Uterus (tissue), 4 donors: ENCODE results near the gene NTF4. TPM values are rescaled to one million over a fixed set of nuclear protein-coding genes. Genes with fewer than 3 reads are reported as not detected.
"Not testable (repeated sequence)": the region's sequence is repeated elsewhere in the genome, so short reads cannot be mapped to it uniquely, and the experiment has no call there.

ENCODE experiments used
- DNase-seq, 2 donors: peaks; one replicate each; pipeline ENCODE4 v3.0.0-alpha.2; 2019 to 2020
- H3K27ac ChIP-seq, 2 donors: fragments of 200-600 bp; sonication (generic); 1 replicate in 1 of 2; 2 replicates in 1 of 2; pipeline ENCODE4 v1.5.1; 2016 to 2018
- H3K27me3 ChIP-seq, 2 donors: fragments of 200-600 bp; sonication (generic); one replicate each; pipeline ENCODE4 v1.5.1; 2018 to 2019; ENCODE audit warnings: control low read depth in 1 of 2
- H3K36me3 ChIP-seq, 2 donors: fragments of 200-600 bp; sonication (generic); one replicate each; pipeline ENCODE4 v1.5.1; 2019; ENCODE audit warnings: control low read depth in 1 of 2
- H3K4me1 ChIP-seq, 2 donors: fragments of 200-600 bp; sonication (generic); one replicate each; pipeline ENCODE4 v1.5.1; 2018 to 2019; ENCODE audit warnings: control low read depth in 1 of 2
- H3K4me3 ChIP-seq, 2 donors: fragments of 200-600 bp; sonication (generic); 1 replicate in 1 of 2; 2 replicates in 1 of 2; pipeline ENCODE4 v1.5.1; 2018 to 2019; ENCODE audit warnings: mild to moderate bottlenecking in 1 of 2
- H3K9me3 ChIP-seq, 2 donors: fragments of 200-600 bp; sonication (generic); one replicate each; pipeline ENCODE4 v1.5.1; 2019; ENCODE audit warnings: control low read depth in 1 of 2
- CTCF ChIP-seq, 4 experiments: fragments of 200-600 bp in 2 of 4; fragments of 450-650 bp in 2 of 4; sonication (generic) in 2 of 4; IDR thresholded peaks; one replicate each; pipeline ENCODE4 v1.5.1; 2016 to 2019; ENCODE audit warnings: antibody characterized with exemption in 4 of 4, mild to moderate bottlenecking in 2 of 4, moderate library complexity in 1 of 4
- POLR2A ChIP-seq, 2 donors: fragments of 450-650 bp; IDR thresholded peaks; one replicate each; pipeline ENCODE4 v1.6.1; 2016; ENCODE audit warnings: antibody characterized with exemption in 2 of 2, mild to moderate bottlenecking in 1 of 2, moderate library complexity in 1 of 2
- intact Hi-C: fragments of 100-400 bp; cut with DNase I; formaldehyde crosslinking; loops from one replicate; pipeline ENCODE4 v1.15.1; 2023; ENCODE audit warnings: low total_unique reads
- total RNA-seq, 4 donors: library from RNA; depleted of rRNA in 3 of 4; stranded (reverse); fragments of >200 nt in 3 of 4; gene quantifications; one replicate each; pipeline versions ENCODE4 v1.1.0 to v1.2.4, GENCODE V29; 2014 to 2023
- donor health status: DM: yes; HTN: yes; CAD: no.

NTF4 gene
- total RNA-seq, 4 donors from 2014 or later: 0.64 to 2.2 TPM; not detected in 2

- intact Hi-C loops: no loop called here
- DNase-seq: peak; percentile 28 to 56
- Histone ChIP-seq H3K4me3 (peak overlapping the region; percentile 31 to 32), H3K27ac (no peak overlapping the region), H3K9me3 (no peaks in the 10 kb centered on the region), H3K36me3 (no peaks in the 10 kb centered on the region), H3K27me3 (no peaks in the 10 kb centered on the region), H3K4me1 (peaks cover 0 to 5% of the 10 kb centered on the region in 2 donors)
- TF ChIP-seq POLR2A (IDR thresholded peaks at IDR 0.05) (no peak), CTCF (IDR thresholded peaks at IDR 0.05) (peak in 3 of 4 experiments; percentile 23 to 42 (median 40))
Observed at GRCh38 chr19:49056101-49056901, 8.3 kb downstream of the NTF4 start.

GRCh38 chr19:49050376-49051033 is 14.1 kb downstream of the NTF4 start:
- H3K4me3 ChIP-seq, intact Hi-C loops, H3K27me3 ChIP-seq, H3K36me3 ChIP-seq, H3K27ac ChIP-seq, H3K9me3 ChIP-seq, DNase-seq, H3K4me1 ChIP-seq: not testable (repeated sequence)

- H3K9me3 ChIP-seq, H3K4me3 ChIP-seq, intact Hi-C loops, DNase-seq, H3K27me3 ChIP-seq, H3K27ac ChIP-seq, H3K4me1 ChIP-seq, H3K36me3 ChIP-seq: not testable (repeated sequence)
Observed at GRCh38 chr19:49049834-49050233, 14.8 kb downstream of the NTF4 start.

- H3K27me3 ChIP-seq, H3K36me3 ChIP-seq, DNase-seq, H3K9me3 ChIP-seq, H3K4me3 ChIP-seq, intact Hi-C loops, H3K27ac ChIP-seq, H3K4me1 ChIP-seq: not testable (repeated sequence)
Observed at GRCh38 chr19:49049011-49049410, 15.6 kb downstream of the NTF4 start, which contains the start of gene CGB8. TSS of gene CGB8 (minus strand) at chr19:49049111. CDS start at chr19:49048739, 372 bp downstream.

GRCh38 chr19:49043548-49043947 is 21.1 kb downstream of the NTF4 start, which contains the start of gene CGB5:
TSS of gene CGB5 (plus strand) at chr19:49043848. CDS start at chr19:49044210, 362 bp downstream.
- H3K4me1 ChIP-seq, H3K27me3 ChIP-seq, H3K9me3 ChIP-seq, H3K36me3 ChIP-seq, intact Hi-C loops, DNase-seq, H3K27ac ChIP-seq, H3K4me3 ChIP-seq: not testable (repeated sequence)

- H3K27ac ChIP-seq, intact Hi-C loops, H3K4me3 ChIP-seq, H3K9me3 ChIP-seq, H3K27me3 ChIP-seq, H3K4me1 ChIP-seq, DNase-seq, H3K36me3 ChIP-seq: not testable (repeated sequence)
Observed at GRCh38 chr19:49042666-49043065, 22.0 kb downstream of the NTF4 start.

GRCh38 chr19:49042177-49042576 is 22.4 kb downstream of the NTF4 start:
- H3K4me1 ChIP-seq: no peaks in the 10 kb centered on the region

GRCh38 chr19:49039736-49040135 is 24.9 kb downstream of the NTF4 start:
- H3K36me3 ChIP-seq, H3K4me3 ChIP-seq, intact Hi-C loops, H3K27ac ChIP-seq, H3K4me1 ChIP-seq, DNase-seq, H3K9me3 ChIP-seq, H3K27me3 ChIP-seq: not testable (repeated sequence)

More at GRCh38 chr19:49042177-49042576, 22.4 kb downstream of the NTF4 start:
- H3K27me3 ChIP-seq: no peaks in the 10 kb centered on the region
- intact Hi-C loops: no loop called here
- H3K36me3 ChIP-seq: no peaks in the 10 kb centered on the region
- H3K27ac ChIP-seq: no peak overlapping the region
- TF ChIP-seq CTCF (IDR thresholded peaks at IDR 0.05): no peak
- no peak for TF ChIP-seq POLR2A (IDR thresholded peaks at IDR 0.05)
- DNase-seq: no peak
- H3K9me3 ChIP-seq: no peaks in the 10 kb centered on the region
- no peak overlapping the region for H3K4me3 ChIP-seq

GRCh38 chr19:49038557-49039276 is 25.9 kb downstream of the NTF4 start:
- H3K27me3 ChIP-seq, DNase-seq, H3K36me3 ChIP-seq, intact Hi-C loops, H3K27ac ChIP-seq, H3K9me3 ChIP-seq, H3K4me3 ChIP-seq, H3K4me1 ChIP-seq: not testable (repeated sequence)

- H3K27me3 ChIP-seq, H3K9me3 ChIP-seq, intact Hi-C loops, H3K4me1 ChIP-seq, DNase-seq, H3K36me3 ChIP-seq, H3K4me3 ChIP-seq, H3K27ac ChIP-seq: not testable (repeated sequence)
Observed at GRCh38 chr19:49038111-49038510, 26.5 kb downstream of the NTF4 start.
